Mononuclear cell (primary cell): ENCODE results near the gene CHAF1A. TPM values are rescaled to one million over a fixed set of nuclear protein-coding genes. Genes with fewer than 3 reads are reported as not detected.

Experiments
- H3K27me3 ChIP-seq: 2 replicates; pipeline ENCODE4 v1.6.0; 2011; ENCODE audit warnings: low read length, control low read depth; ENCODE audit not compliant: insufficient read depth
- H3K4me1 ChIP-seq: 2 replicates; pipeline ENCODE4 v1.5.1; 2011; ENCODE audit warnings: mild to moderate bottlenecking, low read length, control low read depth; ENCODE audit not compliant: insufficient read depth
- H3K4me3 ChIP-seq: 2 replicates; pipeline ENCODE4 v1.5.1; 2011; ENCODE audit warnings: mild to moderate bottlenecking, low read length, moderate library complexity
- H3K9me3 ChIP-seq: 2 replicates; pipeline ENCODE4 v1.5.1; 2011; ENCODE audit warnings: low read depth, mild to moderate bottlenecking, control low read depth, low read length
- total RNA-seq: library from RNA; depleted of rRNA; stranded (reverse); fragments of >200 nt; gene quantifications from one replicate; pipeline ENCODE4 v1.2.3, GENCODE V29; 2012

The CHAF1A gene
- total RNA-seq, 1 donor: 12.2 TPM

GRCh38 chr19:4445963-4446703 lies 43.7 kb downstream of the CHAF1A start:
- H3K9me3 ChIP-seq: no peaks in the 10 kb centered on the region

GRCh38 chr19:4446704-4447200 lies 44.3 kb downstream of the CHAF1A start:
- H3K9me3 ChIP-seq: no peaks in the 10 kb centered on the region
- H3K4me3 ChIP-seq: no peak overlapping the region
- H3K27me3 ChIP-seq: no peaks in the 10 kb centered on the region
- no peaks in the 10 kb centered on the region for H3K4me1 ChIP-seq

More at GRCh38 chr19:4445963-4446703, 43.7 kb downstream of the CHAF1A start:
- Histone ChIP-seq H3K4me1 (no peaks in the 10 kb centered on the region), H3K27me3 (no peaks in the 10 kb centered on the region), H3K4me3 (no peak overlapping the region)

- Histone ChIP-seq H3K4me3 (no peak overlapping the region), H3K9me3 (no peaks in the 10 kb centered on the region), H3K27me3 (no peaks in the 10 kb centered on the region), H3K4me1 (no peaks in the 10 kb centered on the region)
Observed at GRCh38 chr19:4447327-4448146, 45.1 kb downstream of the CHAF1A start.

- no peaks in the 10 kb centered on the region for H3K4me1 ChIP-seq
- no peak overlapping the region for H3K4me3 ChIP-seq
- no peaks in the 10 kb centered on the region for H3K9me3 ChIP-seq
- no peaks in the 10 kb centered on the region for H3K27me3 ChIP-seq
Observed at GRCh38 chr19:4448147-4448985, 45.9 kb downstream of the CHAF1A start.

- Histone ChIP-seq H3K4me3 (no peak overlapping the region), H3K4me1 (no peaks in the 10 kb centered on the region), H3K27me3 (no peaks in the 10 kb centered on the region), H3K9me3 (no peaks in the 10 kb centered on the region)
Observed at GRCh38 chr19:4449022-4449638, 46.7 kb downstream of the CHAF1A start.

GRCh38 chr19:4449639-4450028 lies 47.2 kb downstream of the CHAF1A start:
- Histone ChIP-seq H3K27me3 (no peaks in the 10 kb centered on the region), H3K4me1 (no peaks in the 10 kb centered on the region), H3K9me3 (no peaks in the 10 kb centered on the region), H3K4me3 (no peak overlapping the region)

GRCh38 chr19:4452230-4452990 lies 50.0 kb downstream of the CHAF1A start:
- Histone ChIP-seq H3K4me3 (no peak overlapping the region), H3K4me1 (peaks cover 13% of the 10 kb centered on the region), H3K9me3 (no peaks in the 10 kb centered on the region), H3K27me3 (no peaks in the 10 kb centered on the region)

GRCh38 chr19:4453232-4454179 lies 51.1 kb downstream of the CHAF1A start:
- no peaks in the 10 kb centered on the region for H3K9me3 ChIP-seq

GRCh38 chr19:4454747-4455718 lies 52.6 kb downstream of the CHAF1A start:
- Histone ChIP-seq H3K4me3 (no peak overlapping the region), H3K9me3 (no peaks in the 10 kb centered on the region), H3K27me3 (no peaks in the 10 kb centered on the region), H3K4me1 (peaks cover 19% of the 10 kb centered on the region)

More at GRCh38 chr19:4453232-4454179, 51.1 kb downstream of the CHAF1A start:
- H3K4me3 ChIP-seq: no peak overlapping the region
- H3K4me1 ChIP-seq: peaks cover 19% of the 10 kb centered on the region
- H3K27me3 ChIP-seq: no peaks in the 10 kb centered on the region

- no peak overlapping the region for H3K4me3 ChIP-seq
- H3K27me3 ChIP-seq: no peaks in the 10 kb centered on the region
- H3K9me3 ChIP-seq: no peaks in the 10 kb centered on the region
- peaks cover 19% of the 10 kb centered on the region for H3K4me1 ChIP-seq
Observed at GRCh38 chr19:4455719-4456475, 53.5 kb downstream of the CHAF1A start.

GRCh38 chr19:4456476-4456842 lies 54.0 kb downstream of the CHAF1A start:
- Histone ChIP-seq H3K4me3 (peak overlapping the region; percentile 42), H3K9me3 (no peaks in the 10 kb centered on the region), H3K27me3 (no peaks in the 10 kb centered on the region), H3K4me1 (peaks cover 19% of the 10 kb centered on the region)
